ENCODE results near the gene RIPOR3. TPM values are rescaled to one million over a fixed set of nuclear protein-coding genes. Genes with fewer than 3 reads are reported as not detected.
A peak's percentile ranks its signal among the peaks of the same experiment; 100 is the strongest.
"Not testable (repeated sequence)": the region's sequence is repeated elsewhere in the genome, so short reads cannot be mapped to it uniquely, and the experiment has no call there.

The RIPOR3 gene
- total RNA-seq, 2 experiments from 2014 or later, result not detected

- ATAC-seq (no peak), DNase-seq (no peak)
- ChIA-PET CTCF (interaction anchor here (1.3 kb wide), 1 partner anchor 15 kb away, joined by 3 read pairs; no protein-coding TSS in a partner anchor), POLR2A (no interaction called here)
- H3K9me3 Mint-ChIP-seq (ENCODE audit: insufficient read depth), result no peaks in the 10 kb centered on the region
- no peaks in the 10 kb centered on the region for H3K36me3 Mint-ChIP-seq (ENCODE audit: low read depth)
- H3K27ac Mint-ChIP-seq, result no peak overlapping the region
- peaks cover 23% of the 10 kb centered on the region for H3K27me3 Mint-ChIP-seq (ENCODE audit: low read depth)
- no peak overlapping the region for H3K4me3 Mint-ChIP-seq
- H3K4me1 Mint-ChIP-seq (ENCODE audit: low read depth), result no peaks in the 10 kb centered on the region
Measured at GRCh38 chr20:50712771-50713656, 21.7 kb upstream of the RIPOR3 start.

DNA sequence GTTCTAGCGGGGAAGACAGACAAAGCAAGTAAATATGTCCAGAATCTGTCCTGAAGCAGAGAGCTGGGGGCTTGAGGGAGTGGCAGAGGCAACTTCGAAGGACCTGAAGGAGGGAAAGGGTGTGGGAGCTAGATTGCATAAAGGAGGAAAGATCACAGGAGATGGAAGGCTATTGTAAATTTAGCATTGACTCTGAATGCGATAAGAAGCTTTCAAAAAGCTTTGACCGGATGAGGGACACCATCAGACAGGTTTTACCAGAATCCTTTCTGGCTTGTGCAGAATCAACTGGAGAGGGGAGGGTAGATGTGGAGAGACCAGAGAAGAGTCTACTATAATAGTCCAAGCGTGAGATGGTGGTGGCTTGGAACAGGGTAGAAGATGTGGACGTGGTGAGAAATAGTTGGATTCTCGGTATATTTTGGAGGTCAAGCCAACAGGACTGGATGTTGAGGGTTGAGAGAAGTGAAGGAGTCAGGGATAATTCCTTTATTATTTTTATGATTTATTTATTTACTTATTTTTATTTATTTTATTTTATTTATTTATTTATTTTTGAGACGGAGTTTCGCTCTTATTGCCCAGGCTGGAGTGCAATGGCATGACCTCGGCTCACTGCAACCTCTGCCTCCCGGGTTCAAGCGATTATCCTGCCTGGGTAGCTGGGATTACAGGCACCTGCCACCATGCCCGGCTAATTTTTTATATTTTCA, 19.9 kb upstream of the RIPOR3 start:
- no peaks in the 10 kb centered on the region for H3K36me3 Mint-ChIP-seq (ENCODE audit: low read depth)
- DNase-seq (no peak), ATAC-seq (no peak)
- no peaks in the 10 kb centered on the region for H3K9me3 Mint-ChIP-seq (ENCODE audit: insufficient read depth)
- no peak overlapping the region for H3K4me3 Mint-ChIP-seq
- no peaks in the 10 kb centered on the region for H3K4me1 Mint-ChIP-seq (ENCODE audit: low read depth)
- ChIA-PET CTCF (no interaction called here), POLR2A (no interaction called here)
- H3K27me3 Mint-ChIP-seq (ENCODE audit: low read depth), result peaks cover 23% of the 10 kb centered on the region
- H3K27ac Mint-ChIP-seq, result no peak overlapping the region

- DNase-seq, result no peak
- Mint-ChIP-seq H3K4me3 (no peak overlapping the region), H3K4me1 (ENCODE audit: low read depth) (no peaks in the 10 kb centered on the region), H3K27ac (no peak overlapping the region), H3K27me3 (ENCODE audit: low read depth) (peaks cover 23% of the 10 kb centered on the region), H3K36me3 (ENCODE audit: low read depth) (no peaks in the 10 kb centered on the region), H3K9me3 (ENCODE audit: insufficient read depth) (no peaks in the 10 kb centered on the region)
- ChIA-PET CTCF (no interaction called here), POLR2A (no interaction called here)
- no peak for ATAC-seq
Measured at GRCh38 chr20:50710492-50711063, 19.2 kb upstream of the RIPOR3 start.

DNA sequence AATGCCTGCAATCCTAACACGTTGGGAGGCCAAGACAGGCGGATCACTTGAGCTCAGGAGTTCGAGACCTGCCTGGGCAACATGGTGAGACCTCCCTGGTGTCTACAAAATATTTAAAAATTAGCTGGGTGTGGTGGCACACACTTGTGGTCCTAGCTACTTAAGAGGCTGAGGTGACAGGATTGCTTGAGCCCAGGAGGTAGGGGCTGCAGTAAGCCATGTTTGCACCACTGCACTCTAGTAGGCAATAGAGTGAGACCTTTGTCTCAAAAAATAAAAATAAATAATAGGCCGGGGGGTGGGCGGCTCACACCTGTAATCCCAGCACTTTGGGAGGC, 18.3 kb upstream of the RIPOR3 start:
- DNase-seq, result no peak
- H3K4me3 Mint-ChIP-seq, result no peak overlapping the region
- ATAC-seq, result no peak
- H3K36me3 Mint-ChIP-seq (ENCODE audit: low read depth), result no peaks in the 10 kb centered on the region
- H3K27ac Mint-ChIP-seq, result no peak overlapping the region
- peaks cover 4% of the 10 kb centered on the region for H3K4me1 Mint-ChIP-seq (ENCODE audit: low read depth)
- POLR2A ChIA-PET, result interaction anchor here (0.6 kb wide), 1 partner anchor 177 kb away, joined by 3 read pairs; no protein-coding TSS in a partner anchor
- CTCF ChIA-PET, result interaction anchor here (1.4 kb wide), 1 partner anchor 81 kb away, joined by 3 read pairs; no protein-coding TSS in a partner anchor
- H3K27me3 Mint-ChIP-seq (ENCODE audit: low read depth), result peaks cover 25% of the 10 kb centered on the region
- H3K9me3 Mint-ChIP-seq (ENCODE audit: insufficient read depth), result no peaks in the 10 kb centered on the region

DNA sequence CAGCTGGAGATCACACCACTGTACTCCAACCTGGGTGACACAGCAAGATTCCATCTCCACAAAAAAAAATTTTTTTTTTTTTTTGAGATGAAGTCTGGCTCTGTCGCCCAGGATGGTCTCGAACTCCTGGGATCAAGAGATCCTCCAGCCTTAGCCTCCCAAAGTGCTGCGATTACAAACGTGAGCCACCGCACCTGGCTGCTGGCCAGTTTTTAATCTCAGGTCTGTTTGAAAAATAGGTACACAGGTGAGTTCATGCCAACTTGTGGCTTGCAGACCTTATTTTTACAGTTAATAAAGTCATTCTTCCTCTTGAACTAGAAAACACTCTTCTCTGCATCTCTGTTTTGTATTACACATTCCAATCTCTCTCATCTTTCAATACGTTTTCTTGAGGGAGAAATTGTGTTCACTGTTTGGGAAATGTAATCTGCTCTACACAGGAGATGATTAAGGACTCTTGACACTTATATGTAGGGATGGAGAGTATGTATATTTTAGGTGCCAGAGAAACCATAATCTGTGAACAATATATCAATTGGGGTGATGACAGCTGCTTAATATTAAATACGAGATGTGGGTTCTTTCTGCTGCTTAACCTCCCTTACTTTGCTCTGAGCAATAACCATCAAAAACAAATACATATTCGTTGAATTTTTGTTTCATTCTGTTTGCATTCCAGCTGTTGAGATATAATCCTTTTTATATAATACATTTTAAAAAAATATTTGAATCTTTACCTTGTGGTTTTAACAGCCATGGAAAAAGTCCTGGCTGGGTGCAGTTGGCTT, 17.7 kb upstream of the RIPOR3 start:
- peaks cover 4% of the 10 kb centered on the region for H3K4me1 Mint-ChIP-seq (ENCODE audit: low read depth)
- ATAC-seq (no peak), DNase-seq (no peak)
- H3K4me3 Mint-ChIP-seq, result no peak overlapping the region
- no peaks in the 10 kb centered on the region for H3K36me3 Mint-ChIP-seq (ENCODE audit: low read depth)
- ChIA-PET POLR2A (interaction anchor here (0.6 kb wide), 1 partner anchor 177 kb away, joined by 3 read pairs; no protein-coding TSS in a partner anchor), CTCF (interaction anchor here (1.4 kb wide), 1 partner anchor 82 kb away, joined by 3 read pairs; no protein-coding TSS in a partner anchor)
- H3K27me3 Mint-ChIP-seq (ENCODE audit: low read depth), result peaks cover 25% of the 10 kb centered on the region
- no peaks in the 10 kb centered on the region for H3K9me3 Mint-ChIP-seq (ENCODE audit: insufficient read depth)
- no peak overlapping the region for H3K27ac Mint-ChIP-seq

DNA sequence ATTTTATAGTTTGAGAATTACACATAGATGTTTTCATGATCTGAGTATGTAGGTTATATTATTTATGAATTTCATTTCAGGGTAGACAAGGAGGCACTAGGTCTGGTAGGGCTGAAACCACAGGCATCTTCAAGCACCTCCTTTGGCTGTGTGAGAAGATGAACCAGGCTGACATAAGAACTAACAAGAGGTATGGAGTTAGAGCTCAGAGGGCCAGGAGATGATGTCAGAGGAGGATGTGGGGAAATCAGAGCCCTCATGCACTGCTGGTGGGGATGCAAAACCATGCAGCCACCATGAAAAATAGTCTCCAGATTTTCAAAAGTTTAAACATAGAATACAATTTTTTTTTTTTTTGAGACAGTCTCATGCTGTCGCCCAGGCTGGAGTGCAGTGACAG, 13.6 kb upstream of the RIPOR3 start:
- Mint-ChIP-seq H3K4me3 (no peak overlapping the region), H3K36me3 (ENCODE audit: low read depth) (no peaks in the 10 kb centered on the region)

DNA sequence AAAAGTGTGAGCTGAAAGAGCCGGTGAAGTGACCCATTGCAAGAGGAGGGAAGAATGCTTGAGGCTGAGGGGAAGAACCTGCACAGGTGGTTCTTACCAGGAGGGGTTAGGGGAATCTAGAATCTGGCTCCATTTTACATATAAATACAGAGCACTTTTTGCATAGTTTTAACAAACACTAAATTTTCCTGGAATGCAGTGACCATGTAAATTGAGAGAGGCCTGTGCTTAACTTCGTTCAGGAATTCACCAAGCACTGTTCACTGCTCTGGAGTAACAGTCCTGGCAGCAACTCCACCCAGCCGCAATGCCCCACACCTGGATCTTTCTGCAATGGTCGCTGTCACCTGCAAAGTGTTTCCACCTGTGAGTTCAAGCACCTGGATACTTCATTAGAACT, 13.2 kb upstream of the RIPOR3 start:
- peaks cover 4% of the 10 kb centered on the region for H3K4me1 Mint-ChIP-seq (ENCODE audit: low read depth)
- H3K27ac Mint-ChIP-seq, result no peak overlapping the region
- no peaks in the 10 kb centered on the region for H3K36me3 Mint-ChIP-seq (ENCODE audit: low read depth)
- no peaks in the 10 kb centered on the region for H3K9me3 Mint-ChIP-seq (ENCODE audit: insufficient read depth)
- H3K27me3 Mint-ChIP-seq (ENCODE audit: low read depth), result peaks cover 7% of the 10 kb centered on the region
- ChIA-PET CTCF (no interaction called here), POLR2A (no interaction called here)
- no peak for ATAC-seq
- H3K4me3 Mint-ChIP-seq, result no peak overlapping the region
- DNase-seq, result no peak

More for the DNA sequence above, 13.6 kb upstream of the RIPOR3 start:
- CTCF ChIA-PET, result no interaction called here
- Mint-ChIP-seq H3K27ac (peak overlapping the region; percentile 49), H3K9me3 (ENCODE audit: insufficient read depth) (no peaks in the 10 kb centered on the region), H3K4me1 (ENCODE audit: low read depth) (peaks cover 4% of the 10 kb centered on the region), H3K27me3 (ENCODE audit: low read depth) (peaks cover 7% of the 10 kb centered on the region)
- POLR2A ChIA-PET, result no interaction called here
- ATAC-seq, result peak; percentile 42
- peak; percentile 26 for DNase-seq

DNA sequence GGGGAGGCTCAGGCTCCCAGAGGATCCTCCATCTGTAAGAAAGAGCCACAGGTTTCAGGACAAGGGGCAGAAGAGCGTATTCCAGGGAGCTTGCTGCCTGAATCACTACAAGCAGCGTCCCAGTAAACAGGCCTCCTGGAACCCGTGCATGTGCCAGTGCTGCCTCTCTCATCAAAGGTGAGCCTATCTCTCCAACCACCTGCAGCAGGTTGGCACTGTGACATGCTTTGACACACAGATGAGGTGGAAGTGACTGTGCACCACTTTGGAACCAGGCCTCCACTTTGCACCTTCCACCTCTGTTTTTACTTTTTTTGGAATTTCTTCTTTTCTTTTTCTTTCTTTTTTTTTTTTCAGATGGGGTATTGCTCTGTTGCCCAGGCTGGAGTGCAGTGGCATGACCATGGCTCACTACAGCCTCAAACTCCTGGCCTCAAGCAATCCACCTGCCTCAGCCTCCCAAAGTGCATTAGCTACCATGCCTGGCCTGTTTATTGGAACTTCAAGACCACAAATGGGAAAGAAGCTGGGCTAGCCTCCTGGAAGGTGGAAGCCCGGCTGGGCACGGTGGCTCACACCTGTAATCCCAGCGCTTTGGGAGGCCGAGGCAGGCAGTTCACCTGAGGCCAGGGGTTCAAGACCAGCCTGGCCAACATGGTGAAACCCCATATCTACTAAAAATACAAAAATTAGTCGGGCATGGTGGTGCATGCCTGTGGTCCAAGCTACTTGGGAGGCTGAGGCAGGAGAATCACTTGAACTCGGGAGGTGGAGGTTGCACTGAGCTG, 12.5 kb upstream of the RIPOR3 start:
- CTCF ChIA-PET, result interaction anchor here (0.7 kb wide), 1 partner anchor 167 kb away, joined by 3 read pairs; no protein-coding TSS in a partner anchor
- ATAC-seq, POLR2A ChIA-PET: not testable (repeated sequence)

GRCh38 chr20:50701041-50701963, 10.0 kb upstream of the RIPOR3 start:
- Mint-ChIP-seq H3K27me3 (ENCODE audit: low read depth) (peaks cover 9% of the 10 kb centered on the region), H3K36me3 (ENCODE audit: low read depth) (no peaks in the 10 kb centered on the region), H3K27ac (no peak overlapping the region), H3K9me3 (ENCODE audit: insufficient read depth) (no peaks in the 10 kb centered on the region), H3K4me3 (no peak overlapping the region), H3K4me1 (ENCODE audit: low read depth) (peaks cover 4% of the 10 kb centered on the region)
- ATAC-seq, result no peak
- ChIA-PET POLR2A (no interaction called here), CTCF (no interaction called here)
- DNase-seq, result no peak

More for the DNA sequence above, 12.5 kb upstream of the RIPOR3 start:
- H3K36me3 Mint-ChIP-seq (ENCODE audit: low read depth); DNase-seq; H3K27me3 Mint-ChIP-seq (ENCODE audit: low read depth); H3K4me1 Mint-ChIP-seq (ENCODE audit: low read depth); H3K9me3 Mint-ChIP-seq (ENCODE audit: insufficient read depth); H3K4me3 Mint-ChIP-seq; H3K27ac Mint-ChIP-seq: not testable (repeated sequence)

DNA sequence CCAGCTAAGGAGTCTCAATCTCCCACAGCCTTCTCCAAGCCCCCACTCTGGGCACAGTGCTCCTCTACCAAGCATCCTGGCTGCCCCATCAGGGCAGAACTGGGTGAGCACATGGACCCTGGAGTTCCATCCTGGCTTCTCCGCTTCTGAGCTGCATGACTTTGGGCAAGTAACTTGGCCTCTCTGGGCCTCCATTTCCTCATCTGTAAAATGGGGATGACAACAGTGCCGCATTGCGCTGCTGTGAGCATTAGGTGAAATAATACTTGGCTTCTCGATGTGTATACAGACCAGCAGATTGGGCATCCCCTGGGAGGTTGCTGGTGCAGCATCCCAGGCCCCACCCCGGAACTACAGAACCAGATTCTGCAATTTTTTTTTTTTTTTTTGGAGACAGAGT, 8.3 kb upstream of the RIPOR3 start:
- ATAC-seq, result no peak
- H3K36me3 Mint-ChIP-seq (ENCODE audit: low read depth), result no peaks in the 10 kb centered on the region
- ChIA-PET CTCF (no interaction called here), POLR2A (no interaction called here)
- peaks cover 7% of the 10 kb centered on the region for H3K27me3 Mint-ChIP-seq (ENCODE audit: low read depth)
- no peak overlapping the region for H3K27ac Mint-ChIP-seq
- no peak for DNase-seq
- peaks cover under 1% of the 10 kb centered on the region for H3K4me1 Mint-ChIP-seq (ENCODE audit: low read depth)
- H3K4me3 Mint-ChIP-seq, result no peak overlapping the region
- no peaks in the 10 kb centered on the region for H3K9me3 Mint-ChIP-seq (ENCODE audit: insufficient read depth)

All from activated CD8-positive, alpha-beta T cell treated with anti-CD3 and anti-CD28 coated beads, Interleukin-2, amount 10 ng/mL, durations not matched to agents 7 days and 5 days (primary cell).